Breast epithelium (tissue), 3 donors: Measurements from ENCODE around the gene MPDZ.

Experiments used
- POLR2A ChIP-seq: fragments of 450-650 bp; IDR thresholded peaks from one replicate; pipeline ENCODE4 v1.6.1; 2016; ENCODE audit warnings: antibody characterized with exemption, mild to moderate bottlenecking, moderate library complexity
- TF ChIP-seq, protein P1 (sequence below), 3 donors: fragments of 450-650 bp; IDR thresholded peaks; one replicate each; pipeline ENCODE4 v1.5.1; 2016 to 2017; ENCODE audit warnings: antibody characterized with exemption in 3 of 3, mild to moderate bottlenecking in 3 of 3, moderate library complexity in 3 of 3

- TF ChIP-seq POLR2A, result no peak
- TF ChIP-seq, protein P1, sequence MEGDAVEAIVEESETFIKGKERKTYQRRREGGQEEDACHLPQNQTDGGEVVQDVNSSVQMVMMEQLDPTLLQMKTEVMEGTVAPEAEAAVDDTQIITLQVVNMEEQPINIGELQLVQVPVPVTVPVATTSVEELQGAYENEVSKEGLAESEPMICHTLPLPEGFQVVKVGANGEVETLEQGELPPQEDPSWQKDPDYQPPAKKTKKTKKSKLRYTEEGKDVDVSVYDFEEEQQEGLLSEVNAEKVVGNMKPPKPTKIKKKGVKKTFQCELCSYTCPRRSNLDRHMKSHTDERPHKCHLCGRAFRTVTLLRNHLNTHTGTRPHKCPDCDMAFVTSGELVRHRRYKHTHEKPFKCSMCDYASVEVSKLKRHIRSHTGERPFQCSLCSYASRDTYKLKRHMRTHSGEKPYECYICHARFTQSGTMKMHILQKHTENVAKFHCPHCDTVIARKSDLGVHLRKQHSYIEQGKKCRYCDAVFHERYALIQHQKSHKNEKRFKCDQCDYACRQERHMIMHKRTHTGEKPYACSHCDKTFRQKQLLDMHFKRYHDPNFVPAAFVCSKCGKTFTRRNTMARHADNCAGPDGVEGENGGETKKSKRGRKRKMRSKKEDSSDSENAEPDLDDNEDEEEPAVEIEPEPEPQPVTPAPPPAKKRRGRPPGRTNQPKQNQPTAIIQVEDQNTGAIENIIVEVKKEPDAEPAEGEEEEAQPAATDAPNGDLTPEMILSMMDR (IDR thresholded peaks at IDR 0.05), result no peak
Measured at GRCh38 chr9:13281356-13282016, 2.0 kb upstream of the MPDZ start.
